GM19455 (cell line): ENCODE results near the gene MSANTD3.
"Not testable (repeated sequence)": the region's sequence is repeated elsewhere in the genome, so short reads cannot be mapped to it uniquely, and the experiment has no call there.

Experiments used
- ATAC-seq: cut with Tn5 transposase; IDR thresholded peaks from one replicate; pipeline ENCODE4 v1.9.1; 2021; ENCODE audit not compliant: unreplicated experiment

Gene MSANTD3

GRCh38 chr9:100426530-100427365, at the start of gene MSANTD3:
Gene MSANTD3, plus strand, starts transcription at chr9:100427143. Its CDS starts 14,796 bp downstream, at chr9:100441939.
- peak; percentile 81 for ATAC-seq

DNA sequence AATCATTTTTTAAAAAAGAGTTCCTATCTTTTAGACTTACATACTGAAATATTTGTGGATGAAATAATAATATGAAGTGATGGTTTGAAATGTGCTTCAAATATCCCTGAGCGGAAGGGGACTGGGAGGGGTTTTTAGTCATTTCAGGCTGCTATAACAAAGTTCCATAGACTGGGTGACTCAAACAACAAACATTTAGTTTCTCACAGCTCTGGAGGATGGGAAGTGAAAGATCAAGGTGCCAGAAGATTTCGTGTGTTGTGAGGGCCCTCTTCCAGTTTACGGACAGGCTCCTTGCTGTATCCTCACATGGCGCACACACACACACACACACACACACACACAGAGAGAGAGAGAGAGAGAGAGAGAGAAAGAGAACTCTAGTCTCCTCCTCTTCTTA, 47.1 kb upstream of the MSANTD3 start:
- no peak for ATAC-seq

DNA sequence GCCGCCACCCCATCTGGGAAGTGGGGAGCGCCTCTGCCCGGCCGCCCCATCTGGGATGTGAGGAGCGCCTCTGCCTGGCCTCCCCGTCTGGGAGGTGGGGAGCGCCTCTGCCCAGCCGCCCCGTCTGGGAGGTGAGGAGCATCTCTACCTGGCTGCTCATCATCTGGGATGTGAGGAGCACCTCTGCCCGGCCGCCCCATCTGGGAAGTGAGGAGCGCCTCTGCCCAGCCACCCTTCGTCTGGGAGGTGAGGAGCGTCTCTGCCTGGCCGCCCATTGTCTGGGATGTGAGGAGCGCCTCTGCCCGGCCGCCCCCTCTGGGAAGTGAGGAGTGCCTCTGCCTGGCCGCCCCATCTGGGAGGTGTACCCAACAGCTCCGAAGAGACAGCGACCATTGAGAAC, 34.0 kb upstream of the MSANTD3 start:
- ATAC-seq, result not testable (repeated sequence)

DNA sequence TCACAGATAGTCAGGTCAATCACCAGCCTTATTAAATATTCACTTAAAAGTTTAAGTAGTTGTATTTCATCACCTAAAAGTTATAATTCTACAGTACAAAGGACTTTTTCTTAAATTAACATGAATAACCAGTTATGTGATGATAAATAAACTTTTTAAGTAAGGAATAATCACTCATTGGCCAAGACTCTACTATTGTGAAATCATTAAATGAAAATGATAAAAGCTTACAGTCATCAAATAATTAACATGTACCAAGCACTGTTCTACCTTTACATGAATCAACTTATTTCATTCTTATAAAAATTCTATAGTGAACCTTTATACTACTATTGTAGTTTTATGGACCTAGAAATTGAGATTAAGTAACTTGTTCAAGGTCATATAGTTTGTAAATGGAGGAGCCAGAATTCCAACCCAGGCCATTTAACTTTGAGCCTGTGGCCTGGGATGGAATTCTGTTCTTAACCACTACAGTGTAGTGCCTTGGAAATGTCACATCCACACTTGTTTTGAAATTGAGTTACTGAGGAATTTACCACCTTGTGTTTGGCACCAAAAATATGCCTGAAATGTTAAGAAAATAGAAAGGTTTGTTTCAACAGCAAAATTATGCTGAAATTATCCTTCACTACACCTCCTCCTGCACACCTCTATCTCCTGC, 32.8 kb upstream of the MSANTD3 start:
- ATAC-seq, result no peak

- no peak for ATAC-seq
These were observed 32.1 kb upstream of the MSANTD3 start for GRCh38 chr9:100394816-100395215.

- ATAC-seq, result no peak
These were observed 30.2 kb upstream of the MSANTD3 start for GRCh38 chr9:100396769-100397168.

- no peak for ATAC-seq
These were observed 29.2 kb upstream of the MSANTD3 start for GRCh38 chr9:100397529-100398266.

- ATAC-seq, result no peak
These were observed 25.9 kb upstream of the MSANTD3 start for GRCh38 chr9:100401042-100401441.

- no peak for ATAC-seq
These were observed 20.0 kb upstream of the MSANTD3 start for GRCh38 chr9:100406962-100407361.

GRCh38 chr9:100408546-100409175, 18.3 kb upstream of the MSANTD3 start:
- ATAC-seq, result no peak

GRCh38 chr9:100409176-100409556, 17.8 kb upstream of the MSANTD3 start:
- ATAC-seq, result no peak

- ATAC-seq, result peak; percentile 100
These were observed 15.3 kb upstream of the MSANTD3 start for GRCh38 chr9:100411472-100412283.

DNA sequence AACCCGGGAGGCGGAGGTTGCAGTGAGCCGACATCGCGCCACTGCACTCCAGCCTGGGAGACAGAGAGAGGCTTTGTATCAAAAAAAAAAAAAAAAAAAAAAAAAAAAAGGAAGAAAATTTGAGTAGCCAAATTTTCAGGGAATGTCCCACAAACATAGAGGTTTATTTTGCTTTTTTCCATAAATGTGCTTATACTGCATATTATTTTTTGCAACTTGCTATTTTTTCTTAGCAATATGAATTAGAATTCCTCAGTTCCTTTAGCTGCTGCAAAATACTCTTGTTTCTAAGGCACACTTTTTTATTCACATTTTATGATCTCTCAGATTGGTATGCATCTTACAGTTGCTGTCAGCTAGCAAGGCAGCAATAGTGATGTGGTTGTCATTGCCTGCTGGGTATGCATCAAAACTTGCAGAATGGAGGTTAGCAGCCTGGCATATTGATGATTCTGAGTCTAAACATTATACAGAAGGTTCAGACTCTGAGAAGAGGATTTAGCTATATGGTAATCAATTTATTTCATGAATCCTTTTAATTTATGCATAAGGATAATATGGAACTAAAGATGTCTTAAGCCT, 13.0 kb upstream of the MSANTD3 start:
- no peak for ATAC-seq

GRCh38 chr9:100417815-100418214, 9.1 kb upstream of the MSANTD3 start:
- ATAC-seq, result no peak

GRCh38 chr9:100419166-100419565, 7.8 kb upstream of the MSANTD3 start:
- ATAC-seq, result no peak

DNA sequence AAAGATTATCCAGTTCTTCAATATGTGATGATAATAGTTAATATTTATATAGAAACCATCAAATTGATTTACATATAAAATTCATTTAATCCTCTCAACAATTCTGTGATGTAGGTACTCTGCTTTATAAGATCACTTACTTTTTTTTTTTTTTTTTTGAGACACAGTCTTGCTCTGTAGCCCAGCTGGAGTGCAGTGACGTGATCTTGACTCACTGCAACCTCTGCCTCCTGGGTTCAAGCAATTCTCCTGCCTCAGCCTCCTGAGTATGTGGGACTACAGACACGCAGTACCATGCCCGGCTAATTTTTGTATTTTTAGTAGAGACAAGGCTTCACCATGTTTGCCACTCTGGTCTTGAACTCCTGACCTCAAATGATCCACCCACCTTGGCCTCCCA, 5.8 kb upstream of the MSANTD3 start:
- ATAC-seq, result not testable (repeated sequence)

- ATAC-seq, result no peak
These were observed 1.2 kb upstream of the MSANTD3 start for GRCh38 chr9:100425758-100426157.

DNA sequence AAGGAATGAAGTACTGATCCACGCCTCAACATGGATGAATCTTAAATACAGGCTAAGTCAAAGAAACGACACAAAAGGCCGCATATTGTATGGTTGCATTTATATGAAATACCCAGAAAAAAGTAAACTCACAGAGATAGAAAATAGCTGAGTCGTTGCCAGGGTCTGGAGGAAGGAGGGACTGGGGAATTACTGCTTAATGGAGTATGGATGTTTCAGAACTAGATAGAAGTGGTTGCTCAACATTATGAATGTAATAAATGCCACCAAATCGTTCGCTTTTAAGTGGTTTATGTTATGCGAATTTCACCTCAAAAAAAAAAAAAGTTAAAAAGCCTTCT, 784 bp upstream of the MSANTD3 start:
- ATAC-seq, result no peak

- peak; percentile 59 for ATAC-seq
These were observed 672 bp downstream of the MSANTD3 start for GRCh38 chr9:100427366-100428263.
